RWPE2 (cell line): ENCODE results near the gene EPB41L4A.

Experiments used
- ATAC-seq: fragments of 200-7000 bp; cut with Tn5 transposase; 3 replicates; pipeline ENCODE4 v1.9.1; 2021; ENCODE audit warnings: low read depth
- DNase-seq: peaks from one replicate; pipeline ENCODE4 v3.0.0-alpha.2; 2020; ENCODE audit warnings: low spot score
- H3K27ac ChIP-seq: fragments of 450-650 bp; 2 replicates; pipeline ENCODE4 v1.5.1; 2017; ENCODE audit warnings: mild to moderate bottlenecking; ENCODE audit not compliant: poor library complexity, severe bottlenecking
- H3K27me3 ChIP-seq: fragments of 250-450 bp; sonication (Bioruptor Pico); 2 replicates; pipeline ENCODE4 v1.5.1; 2021; ENCODE audit warnings: mild to moderate bottlenecking, moderate library complexity; ENCODE audit not compliant: insufficient read depth, poor library complexity, severe bottlenecking
- H3K36me3 ChIP-seq: fragments of 250-450 bp; sonication (Bioruptor Pico); 2 replicates; pipeline ENCODE4 v1.5.1; 2020; ENCODE audit warnings: low read depth, mild to moderate bottlenecking, moderate library complexity
- H3K4me1 ChIP-seq: fragments of 250-450 bp; sonication (Bioruptor Pico); 2 replicates; pipeline ENCODE4 v1.5.1; 2021; ENCODE audit warnings: mild to moderate bottlenecking, moderate library complexity; ENCODE audit not compliant: insufficient read depth, poor library complexity, severe bottlenecking
- H3K4me3 ChIP-seq: fragments of 250-450 bp; sonication (Bioruptor Pico); 2 replicates; pipeline ENCODE4 v1.5.1; 2021; ENCODE audit warnings: mild to moderate bottlenecking, moderate library complexity; ENCODE audit not compliant: severe bottlenecking
- H3K9me3 ChIP-seq: fragments of 250-450 bp; sonication (Bioruptor Pico); 2 replicates; pipeline ENCODE4 v1.5.1; 2021; ENCODE audit warnings: mild to moderate bottlenecking, moderate library complexity; ENCODE audit not compliant: severe bottlenecking
- TF ChIP-seq, protein P1 (sequence below): fragments of 450-650 bp; IDR thresholded peaks from one replicate; pipeline ENCODE4 v1.5.1; 2017; ENCODE audit warnings: mild to moderate bottlenecking, moderate library complexity; ENCODE audit not compliant: poor library complexity, severe bottlenecking

EPB41L4A gene

DNA sequence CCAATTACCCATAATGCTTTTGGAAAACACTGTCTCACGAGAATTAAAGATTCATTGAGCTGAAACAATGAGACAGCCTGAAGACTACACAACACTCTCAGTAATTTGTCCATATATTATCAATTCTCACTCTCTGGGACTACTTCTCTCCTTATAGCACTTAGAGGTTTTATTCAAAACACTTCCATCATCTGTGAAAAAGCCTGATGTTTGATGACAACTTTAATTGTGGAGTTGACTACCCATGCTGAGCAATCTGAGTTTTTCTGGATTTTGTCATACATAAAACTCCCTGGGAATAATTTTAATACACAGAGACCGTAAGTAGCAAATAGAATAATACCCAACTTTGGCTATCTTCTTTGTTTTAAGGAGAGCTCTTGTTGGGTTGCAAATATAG, 305.5 kb downstream of the EPB41L4A start:
- no peak for DNase-seq
- H3K9me3 ChIP-seq, result no peaks in the 10 kb centered on the region
- no peak overlapping the region for H3K4me3 ChIP-seq
- ATAC-seq, result no peak
- H3K4me1 ChIP-seq, result peaks cover 16% of the 10 kb centered on the region
- TF ChIP-seq, protein P1, sequence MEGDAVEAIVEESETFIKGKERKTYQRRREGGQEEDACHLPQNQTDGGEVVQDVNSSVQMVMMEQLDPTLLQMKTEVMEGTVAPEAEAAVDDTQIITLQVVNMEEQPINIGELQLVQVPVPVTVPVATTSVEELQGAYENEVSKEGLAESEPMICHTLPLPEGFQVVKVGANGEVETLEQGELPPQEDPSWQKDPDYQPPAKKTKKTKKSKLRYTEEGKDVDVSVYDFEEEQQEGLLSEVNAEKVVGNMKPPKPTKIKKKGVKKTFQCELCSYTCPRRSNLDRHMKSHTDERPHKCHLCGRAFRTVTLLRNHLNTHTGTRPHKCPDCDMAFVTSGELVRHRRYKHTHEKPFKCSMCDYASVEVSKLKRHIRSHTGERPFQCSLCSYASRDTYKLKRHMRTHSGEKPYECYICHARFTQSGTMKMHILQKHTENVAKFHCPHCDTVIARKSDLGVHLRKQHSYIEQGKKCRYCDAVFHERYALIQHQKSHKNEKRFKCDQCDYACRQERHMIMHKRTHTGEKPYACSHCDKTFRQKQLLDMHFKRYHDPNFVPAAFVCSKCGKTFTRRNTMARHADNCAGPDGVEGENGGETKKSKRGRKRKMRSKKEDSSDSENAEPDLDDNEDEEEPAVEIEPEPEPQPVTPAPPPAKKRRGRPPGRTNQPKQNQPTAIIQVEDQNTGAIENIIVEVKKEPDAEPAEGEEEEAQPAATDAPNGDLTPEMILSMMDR, result no peak
- no peaks in the 10 kb centered on the region for H3K36me3 ChIP-seq
- no peak overlapping the region for H3K27ac ChIP-seq
- H3K27me3 ChIP-seq, result no peaks in the 10 kb centered on the region
